HuH-7 (cell line): ENCODE measurements around the gene KCNMA1.

Experiments used
- DNase-seq: peaks from one replicate; pipeline ENCODE4 v3.0.0; 2011; ENCODE audit warnings: low spot score

KCNMA1 gene

DNA sequence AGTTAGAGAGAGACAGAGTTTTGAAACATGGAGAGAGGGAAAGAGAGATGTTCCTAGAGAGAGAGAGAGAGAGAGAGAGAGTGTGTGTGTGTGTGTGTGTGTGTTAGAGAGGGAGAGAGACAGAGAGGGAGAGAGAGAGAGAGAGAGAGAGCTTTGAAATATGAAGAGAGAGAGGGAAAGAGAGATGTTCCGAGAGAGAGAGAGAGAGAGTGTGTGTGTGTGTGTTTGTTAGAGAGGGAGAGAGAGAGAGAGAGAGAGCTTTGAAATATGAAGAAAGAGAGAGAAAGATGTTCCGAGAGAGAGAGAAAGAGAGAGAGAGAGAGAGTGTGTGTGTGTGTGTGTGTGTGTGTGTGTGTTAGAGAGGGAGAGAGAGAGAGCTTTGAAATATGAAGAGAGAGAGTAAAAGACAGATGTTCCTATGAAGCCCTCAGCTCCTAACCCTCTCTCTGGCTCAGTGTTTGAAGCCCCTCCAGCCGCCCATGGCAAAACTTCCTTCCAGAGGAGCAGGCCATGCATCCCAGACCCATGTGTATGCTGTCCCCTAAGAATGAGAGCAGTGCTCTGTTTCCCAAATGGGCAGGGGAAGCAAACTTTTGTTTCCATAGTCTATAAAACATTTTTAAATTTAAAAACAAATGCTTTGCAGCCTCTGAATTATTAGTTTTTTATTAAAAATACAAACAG is 130.9 kb downstream of the KCNMA1 start:
- no peak for DNase-seq

DNA sequence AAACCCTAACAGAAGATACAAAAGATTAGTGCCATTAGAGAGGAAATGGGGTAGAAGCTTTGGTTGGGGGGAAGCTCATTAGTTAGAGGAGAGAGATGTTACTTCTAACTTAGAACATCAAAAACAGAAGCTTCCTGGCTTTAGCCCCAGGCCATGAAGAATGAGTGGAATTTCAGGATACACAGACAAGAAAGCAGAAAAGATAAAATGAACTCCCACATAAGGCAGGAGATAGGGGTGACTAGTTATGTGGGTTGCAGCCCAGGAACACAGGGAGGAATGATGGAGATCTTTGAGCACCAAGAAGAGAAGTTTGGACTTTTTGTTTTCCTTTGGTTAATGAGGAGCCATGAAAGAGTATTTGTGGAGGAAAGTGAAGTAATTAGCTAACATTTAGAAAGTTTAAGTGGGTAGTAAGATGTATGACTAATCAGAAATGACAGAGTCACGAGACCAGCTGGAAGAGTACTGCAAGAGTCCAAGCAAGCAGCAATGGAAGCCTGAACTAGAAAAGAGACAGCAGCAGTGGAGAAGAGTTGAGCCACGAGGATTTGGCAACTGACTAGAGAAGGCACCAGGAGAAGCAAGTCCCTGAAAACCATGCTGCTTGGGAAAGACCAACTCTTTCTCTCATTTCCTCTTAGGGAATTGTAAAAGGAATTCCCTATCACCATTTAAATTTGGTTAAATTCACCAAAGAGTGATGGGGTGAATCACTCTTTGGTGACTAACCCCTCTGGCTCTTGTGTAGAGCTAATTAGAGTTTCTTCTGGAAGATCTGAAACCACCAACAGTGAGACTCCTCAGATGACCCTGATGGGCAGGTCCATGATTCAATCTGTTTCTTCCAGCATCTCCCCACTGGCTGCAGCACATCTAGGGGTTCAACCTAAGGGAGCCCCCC is 131.9 kb downstream of the KCNMA1 start:
- no peak for DNase-seq

DNA sequence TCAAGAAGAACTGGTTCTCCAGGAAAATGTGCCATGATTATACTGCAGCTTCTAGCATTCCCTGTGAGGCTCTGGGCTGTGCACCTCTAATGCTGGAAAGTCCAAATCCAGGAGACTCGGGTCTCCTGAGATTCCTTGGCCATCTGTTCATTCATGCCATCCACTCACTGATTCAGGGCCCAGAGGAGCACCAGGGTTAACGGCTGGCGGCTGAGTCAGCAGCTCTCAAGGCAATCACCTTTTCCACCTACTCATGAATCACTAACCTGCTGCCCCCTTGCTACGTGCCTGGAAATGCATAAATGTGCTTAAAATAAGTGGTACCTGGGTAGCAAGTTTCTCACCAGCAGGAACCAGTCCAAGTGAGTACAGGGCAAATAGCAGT is 132.7 kb downstream of the KCNMA1 start:
- no peak for DNase-seq

DNA sequence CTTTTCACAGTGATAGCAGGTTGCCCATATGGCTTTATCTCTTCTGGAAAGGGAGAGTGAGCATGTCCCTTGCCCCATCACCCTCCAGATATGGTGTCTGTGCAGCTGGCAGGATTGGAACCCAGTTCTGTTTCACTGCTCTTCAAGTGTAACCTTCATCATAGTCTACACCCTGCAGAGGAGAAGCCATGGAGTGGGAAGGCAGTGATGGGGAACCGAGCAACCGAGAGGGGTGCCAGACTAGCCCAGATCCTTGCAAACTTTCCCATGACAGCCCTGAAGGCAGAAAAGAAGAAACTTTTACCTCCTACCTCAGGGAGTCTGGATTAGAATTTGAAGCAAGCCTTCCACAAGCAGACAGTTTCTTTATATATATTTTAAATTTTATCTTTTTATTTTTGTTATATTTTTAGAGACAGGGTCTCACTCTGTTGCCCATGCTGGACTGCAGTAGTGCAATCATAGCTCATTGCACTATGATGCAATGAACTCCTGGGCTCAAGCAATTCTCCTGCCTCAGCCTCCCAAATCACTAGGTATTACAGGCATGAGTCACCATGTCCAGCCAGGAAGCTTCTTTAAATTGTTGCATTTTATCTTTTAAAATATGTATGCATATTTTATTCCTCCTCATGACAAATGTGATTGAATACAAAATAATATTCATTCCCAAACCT is 133.3 kb downstream of the KCNMA1 start:
- no peak for DNase-seq

DNA sequence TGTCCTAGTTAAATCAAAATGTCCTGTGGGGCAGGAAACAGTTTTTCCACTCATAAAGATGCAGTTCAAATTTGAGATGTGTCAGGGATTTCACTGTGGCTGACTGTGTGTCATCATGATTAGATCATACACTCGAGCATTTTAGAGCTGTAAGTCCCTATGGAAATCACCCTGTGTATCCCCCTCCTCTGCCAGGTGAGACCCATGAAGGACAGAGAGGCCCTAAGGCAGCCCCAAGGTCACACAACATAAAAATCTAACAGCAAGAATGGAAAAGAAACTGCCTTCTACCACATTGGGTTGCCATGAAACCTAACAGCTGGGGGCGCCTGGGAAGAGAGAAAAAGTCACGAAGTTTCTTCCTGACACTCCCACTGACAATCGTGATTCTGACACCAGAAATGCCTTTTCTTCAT is 135.8 kb downstream of the KCNMA1 start:
- no peak for DNase-seq

DNA sequence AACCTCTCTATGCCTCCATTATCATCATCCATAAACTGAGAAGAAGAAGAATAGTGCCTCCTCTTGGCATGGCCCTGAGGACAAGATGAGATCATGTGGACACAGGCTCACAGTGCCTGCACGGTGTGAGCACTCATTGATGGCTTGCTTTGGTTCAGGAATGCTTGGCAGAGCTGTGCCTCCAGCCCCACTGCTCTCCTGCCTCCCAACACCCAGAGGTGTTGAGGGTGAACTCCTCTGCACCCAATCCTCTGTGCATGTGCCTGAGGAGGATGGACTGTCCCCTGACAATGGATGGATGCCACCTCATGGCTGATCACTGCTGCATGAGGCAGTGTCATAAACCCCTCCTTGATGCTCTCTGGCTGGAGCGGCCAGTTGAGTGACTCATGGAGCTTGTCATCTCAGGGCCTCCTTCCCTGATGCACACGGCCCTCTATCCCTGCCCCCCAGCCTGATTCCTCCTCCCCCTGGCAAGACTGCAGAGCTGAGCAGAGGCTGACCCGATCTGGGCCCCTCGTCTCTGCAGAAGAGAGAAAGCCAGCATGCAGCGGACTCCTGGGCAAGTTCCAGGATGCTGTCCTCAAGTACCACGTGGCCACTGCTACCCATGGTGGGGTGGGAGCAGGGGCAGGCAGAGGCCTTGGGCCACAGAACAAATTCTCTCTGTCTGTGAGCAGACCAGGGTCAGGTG is 136.3 kb downstream of the KCNMA1 start:
- no peak for DNase-seq

DNA sequence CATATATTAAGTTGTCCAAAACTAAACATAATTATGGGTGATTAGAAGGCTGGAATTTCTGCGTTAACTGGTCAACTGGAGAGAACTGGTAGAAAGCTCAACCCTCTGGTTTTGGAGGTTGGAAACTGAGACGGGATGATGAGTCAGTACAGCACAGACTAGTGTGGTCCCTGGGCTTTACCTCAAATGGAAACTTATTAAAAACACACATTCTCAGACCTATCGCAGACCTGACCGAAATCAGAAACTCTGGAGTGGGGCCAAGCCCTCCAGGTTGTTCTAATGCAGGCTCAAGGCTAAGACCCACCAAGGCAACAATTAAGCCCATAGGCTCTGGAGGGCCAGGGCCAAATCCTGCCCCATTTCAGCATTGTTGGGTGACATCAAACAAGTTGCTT is 136.9 kb downstream of the KCNMA1 start:
- no peak for DNase-seq

DNA sequence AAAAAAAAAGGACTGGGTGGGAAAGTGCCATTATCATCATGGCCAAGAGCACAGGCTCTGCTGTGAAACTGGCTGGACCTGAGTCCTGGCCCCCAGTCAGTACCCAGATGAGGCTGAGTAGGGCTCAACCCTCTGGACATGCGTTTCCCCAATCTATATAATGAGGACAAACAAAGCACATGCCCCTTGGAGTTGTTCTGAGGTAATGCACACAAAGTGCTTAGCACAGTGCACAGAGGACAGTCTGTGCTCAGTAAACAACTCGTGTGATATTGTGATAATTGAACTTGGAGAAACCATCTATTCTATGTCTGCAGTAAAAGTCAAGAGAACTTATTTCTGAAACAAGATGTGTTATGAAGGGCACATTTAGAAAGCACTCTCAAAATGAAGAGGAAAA is 138.8 kb downstream of the KCNMA1 start:
- no peak for DNase-seq

DNA sequence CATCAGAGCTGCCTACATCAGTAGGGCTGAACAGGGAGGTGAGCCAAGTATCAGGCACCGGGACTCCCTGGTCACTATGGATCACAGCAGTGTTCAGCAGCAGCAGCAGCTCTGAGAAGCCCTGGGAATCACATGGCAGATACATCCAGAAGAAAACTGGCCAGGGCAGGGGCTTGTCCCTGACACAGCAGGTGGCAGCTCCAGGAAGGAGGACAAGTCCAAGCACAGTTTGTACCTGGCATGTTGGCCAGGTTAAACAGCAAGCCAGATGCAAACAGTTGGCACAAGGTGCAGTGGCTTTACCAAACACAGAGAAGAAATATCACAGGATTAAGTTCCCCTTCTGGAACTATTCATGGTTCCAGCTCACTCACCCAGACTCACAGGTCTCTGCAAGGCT is 139.4 kb downstream of the KCNMA1 start:
- DNase-seq, result no peak

DNA sequence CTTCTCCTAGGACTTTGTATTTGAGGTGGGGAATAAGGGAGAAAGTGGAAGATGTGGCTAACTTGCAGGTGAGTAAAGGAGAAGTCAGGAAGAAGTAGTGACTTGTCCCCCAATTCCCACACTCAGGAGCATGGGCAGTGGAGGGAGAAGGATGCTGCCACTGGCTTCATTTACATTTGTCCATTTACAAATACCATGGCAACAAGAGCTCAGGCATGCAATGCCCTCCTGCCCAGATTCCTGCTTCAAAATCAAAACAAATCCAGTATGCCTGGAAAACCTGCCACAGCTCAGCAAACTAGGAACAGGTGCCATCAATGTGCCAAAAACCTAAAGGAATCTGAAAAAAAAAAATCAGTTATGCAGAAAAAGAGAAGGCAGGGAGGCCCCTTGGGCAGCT is 139.9 kb downstream of the KCNMA1 start:
- DNase-seq, result no peak

DNA sequence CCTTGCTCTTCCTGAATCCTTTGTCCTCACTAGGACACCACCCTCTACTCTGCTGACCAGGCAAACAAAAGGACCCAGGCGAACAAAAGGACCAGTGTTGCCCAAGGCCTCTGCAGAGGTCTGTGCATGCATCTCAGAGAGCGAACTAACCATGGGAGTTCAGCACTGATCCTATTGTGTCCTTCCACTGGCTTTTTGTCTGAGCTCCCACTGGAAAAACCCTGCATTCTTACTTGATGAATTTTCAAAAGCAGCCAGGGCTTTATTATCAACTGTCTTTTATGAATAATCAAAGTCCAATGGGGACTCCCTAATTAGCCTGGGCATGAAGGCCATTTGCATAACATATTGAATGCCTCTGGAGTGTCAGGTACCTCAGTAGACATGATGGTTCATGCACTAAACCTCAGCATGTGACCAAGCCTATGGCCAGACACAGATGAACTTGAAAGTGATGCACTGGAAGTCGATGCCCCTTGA is 140.6 kb downstream of the KCNMA1 start:
- no peak for DNase-seq

DNA sequence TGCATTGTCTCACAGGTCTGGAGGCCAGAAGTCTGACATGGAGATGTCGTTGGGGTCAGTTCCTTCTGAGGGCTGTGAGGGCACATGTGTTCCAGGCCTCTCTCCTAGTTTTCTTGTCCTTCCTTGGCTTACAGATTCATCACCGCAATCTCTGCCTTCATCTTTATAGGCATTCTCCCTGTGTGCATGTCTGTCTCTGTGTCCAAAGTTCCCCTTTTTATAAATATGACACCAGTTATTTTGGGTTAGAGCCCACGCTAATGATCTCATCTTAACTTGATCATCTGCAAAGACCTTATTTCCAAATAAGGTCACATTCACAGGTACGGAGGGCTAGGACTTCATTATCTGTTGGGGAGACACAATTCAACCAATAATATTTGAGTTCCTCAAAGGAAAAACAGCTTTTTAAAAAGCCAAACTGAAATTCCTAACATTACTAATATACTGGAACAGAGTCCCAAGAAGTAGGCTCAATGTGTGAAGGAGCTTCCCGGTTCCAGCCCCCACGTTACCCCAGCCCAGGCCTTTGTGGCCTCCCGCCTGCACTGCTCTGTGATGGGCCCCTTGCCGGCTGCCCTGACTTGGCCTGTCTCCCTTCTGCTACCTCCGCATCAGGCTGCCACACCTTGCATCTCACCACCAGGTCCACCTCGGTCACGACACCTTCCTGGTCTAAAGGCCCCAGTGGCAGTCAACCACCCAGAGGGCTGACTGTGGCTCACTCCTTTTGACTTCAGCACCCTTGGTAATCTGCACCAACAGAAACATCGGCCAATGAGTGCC is 142.7 kb downstream of the KCNMA1 start:
- DNase-seq, result no peak

DNA sequence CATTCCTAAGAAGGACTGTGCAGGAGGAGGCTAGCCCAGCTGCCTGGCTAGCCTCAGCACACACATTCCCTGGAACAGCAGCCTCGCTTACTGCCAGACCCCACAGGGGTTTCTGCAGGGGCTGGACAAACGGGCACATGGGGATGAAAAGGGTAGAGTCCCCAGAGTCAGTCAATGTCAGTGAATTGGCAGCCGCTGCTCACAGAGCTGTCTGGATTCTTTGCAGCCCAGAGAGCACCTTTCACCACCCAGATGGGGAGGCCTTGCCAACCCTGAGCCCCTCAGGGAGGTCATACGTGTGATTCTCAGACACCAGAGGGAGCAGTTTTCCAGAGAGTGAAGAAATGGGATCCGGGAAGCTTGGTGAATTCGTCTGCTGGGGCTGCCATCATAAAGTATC is 143.3 kb downstream of the KCNMA1 start:
- peak; percentile 15 for DNase-seq

DNA sequence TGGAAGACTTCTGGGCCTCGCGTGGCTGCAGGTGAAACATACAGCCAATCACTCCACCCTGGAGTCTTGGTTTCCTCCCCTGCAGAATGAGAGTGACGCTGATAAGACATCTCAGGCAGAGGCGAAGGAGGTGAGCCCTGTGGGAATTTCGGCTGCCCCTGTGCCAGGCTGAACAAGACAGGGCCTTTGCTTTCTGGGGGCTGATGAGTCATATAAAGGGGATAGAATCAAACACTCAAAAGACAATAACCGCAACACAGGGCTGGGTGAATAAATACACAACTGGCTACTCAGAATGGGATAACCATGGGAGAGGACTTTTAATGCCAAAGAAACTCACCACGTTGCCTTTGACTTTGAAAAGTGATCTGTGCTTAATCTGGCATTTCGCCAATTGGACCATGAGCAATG is 143.8 kb downstream of the KCNMA1 start:
- no peak for DNase-seq

DNA sequence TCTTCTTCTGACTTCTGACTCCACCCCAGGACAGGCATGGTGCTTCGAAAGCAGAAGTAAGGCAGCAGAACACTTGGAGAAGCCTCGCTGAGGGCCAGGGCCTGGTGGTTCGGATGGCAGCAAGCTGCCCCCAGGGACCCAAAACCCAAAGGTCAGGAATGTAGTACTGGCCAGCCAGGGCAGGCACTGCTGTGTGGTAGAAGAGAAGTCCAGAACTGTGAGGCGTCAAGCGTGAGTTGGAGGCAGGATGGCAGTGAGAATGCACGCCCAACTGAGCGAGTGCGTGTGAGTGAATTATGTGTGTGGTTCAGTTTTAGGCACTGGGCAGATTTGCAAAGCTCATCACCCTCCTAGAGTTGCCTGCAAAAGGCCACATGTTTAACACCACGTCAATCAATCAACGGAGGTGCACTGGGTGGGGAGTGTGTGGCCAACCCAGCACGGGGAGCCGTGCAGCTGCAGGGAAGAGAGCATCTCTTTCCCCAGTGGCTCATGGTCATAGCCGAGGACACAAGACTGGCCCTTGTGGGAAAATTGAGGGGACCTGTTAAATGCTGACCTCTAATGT is 144.3 kb downstream of the KCNMA1 start:
- no peak for DNase-seq

DNA sequence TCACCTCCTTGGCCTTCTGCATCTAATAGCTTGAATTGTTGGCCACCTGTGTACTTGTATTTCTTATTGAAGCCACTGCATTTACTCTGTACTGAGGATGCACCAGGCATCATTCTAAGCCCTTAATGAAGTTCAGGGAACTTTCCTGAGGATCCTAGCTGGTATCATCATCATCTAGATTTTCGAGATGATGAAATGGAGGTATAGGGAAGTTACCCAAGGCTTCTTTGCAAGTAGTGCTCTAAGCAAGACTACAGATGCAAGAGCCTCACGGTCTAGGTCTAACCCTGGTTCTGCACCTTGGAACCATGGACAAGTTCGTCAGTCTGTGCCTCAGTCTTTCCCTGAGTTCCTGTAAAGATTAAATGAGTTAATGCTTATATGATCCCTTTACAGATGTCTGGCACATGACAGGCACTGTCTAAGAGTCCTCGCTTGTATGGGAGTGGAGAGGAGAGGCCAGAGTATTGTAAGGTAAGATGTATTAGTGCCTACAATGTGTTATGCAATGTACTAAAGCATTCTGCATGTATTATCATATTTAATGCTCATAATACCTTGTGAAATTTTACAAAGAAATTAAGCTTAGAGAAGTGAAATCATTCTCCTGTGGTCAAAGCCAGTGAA is 145.1 kb downstream of the KCNMA1 start:
- DNase-seq, result no peak

DNA sequence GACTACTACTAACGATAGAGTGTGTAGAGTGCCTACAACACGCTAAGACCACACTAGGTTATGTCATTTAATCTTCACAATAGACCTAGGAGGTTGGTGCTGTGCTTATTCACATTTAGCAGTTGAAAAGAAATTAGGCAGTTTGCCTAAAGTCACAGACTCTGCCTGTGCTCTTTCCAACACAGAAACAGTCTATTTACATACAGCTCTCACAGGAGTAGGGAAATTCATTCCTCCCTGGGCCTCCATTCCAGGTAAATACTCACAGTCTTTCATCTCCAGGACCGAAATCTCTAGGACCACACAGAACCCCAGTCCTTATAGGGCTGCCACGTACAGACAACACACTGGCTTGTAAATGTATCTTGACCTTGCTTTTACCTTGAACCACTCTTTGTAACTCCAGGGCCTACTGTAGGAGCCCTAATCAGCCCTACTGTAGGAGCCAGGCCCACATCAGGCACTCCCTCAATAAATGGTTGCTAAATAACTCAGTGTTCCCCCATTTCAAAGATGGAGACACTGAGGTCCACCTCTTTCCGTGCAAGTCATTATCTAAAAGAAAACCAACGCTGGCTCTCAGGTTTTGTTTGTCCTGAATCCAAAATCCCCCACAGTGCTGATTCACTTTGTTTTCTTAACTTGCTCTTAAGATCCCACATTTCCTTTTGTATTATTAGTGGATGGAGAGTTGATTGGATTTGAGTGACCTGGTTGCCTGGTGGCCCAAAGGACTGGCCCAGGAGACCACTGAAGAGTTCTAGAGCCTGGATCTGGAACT is 146.9 kb downstream of the KCNMA1 start:
- no peak for DNase-seq

DNA sequence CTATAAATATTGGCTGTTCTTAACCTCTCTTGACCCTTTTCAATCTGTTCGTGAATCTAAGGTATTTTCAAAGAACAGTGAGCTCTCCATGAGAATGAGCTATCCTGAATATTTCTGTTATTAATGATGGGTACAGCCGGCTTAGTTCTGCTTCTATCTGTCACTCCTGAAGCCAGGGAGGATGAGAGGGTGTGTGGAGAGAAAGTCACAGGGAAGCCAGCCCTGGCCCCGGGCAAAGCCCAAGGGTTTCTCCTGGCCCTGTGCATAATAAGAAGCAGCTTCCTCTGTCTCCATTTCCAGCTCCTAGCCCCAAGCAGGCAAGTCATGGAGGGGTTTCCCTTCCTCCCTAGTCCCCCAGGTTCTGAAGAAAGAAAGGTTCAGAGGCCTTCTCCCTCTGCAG is 151.1 kb downstream of the KCNMA1 start:
- DNase-seq, result no peak

DNA sequence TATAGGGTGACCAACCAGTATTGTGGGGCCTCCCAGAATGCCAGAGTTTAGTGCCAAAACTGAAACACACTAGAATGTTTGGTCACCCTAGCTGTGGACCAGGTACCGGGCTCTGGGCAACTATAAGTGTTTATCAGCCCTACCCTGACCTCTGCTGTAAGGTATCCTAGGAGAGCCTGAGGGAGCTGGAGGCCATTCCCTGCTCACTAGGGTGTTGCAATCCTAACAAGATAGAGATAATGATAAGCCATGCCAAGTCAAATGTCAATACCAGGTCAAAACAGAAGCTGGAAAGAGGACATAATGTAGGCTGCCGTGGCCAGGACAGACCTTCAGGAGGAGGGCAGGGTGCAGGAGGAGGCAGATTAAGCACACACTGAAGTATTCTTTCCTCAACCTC is 151.8 kb downstream of the KCNMA1 start:
- no peak for DNase-seq

DNA sequence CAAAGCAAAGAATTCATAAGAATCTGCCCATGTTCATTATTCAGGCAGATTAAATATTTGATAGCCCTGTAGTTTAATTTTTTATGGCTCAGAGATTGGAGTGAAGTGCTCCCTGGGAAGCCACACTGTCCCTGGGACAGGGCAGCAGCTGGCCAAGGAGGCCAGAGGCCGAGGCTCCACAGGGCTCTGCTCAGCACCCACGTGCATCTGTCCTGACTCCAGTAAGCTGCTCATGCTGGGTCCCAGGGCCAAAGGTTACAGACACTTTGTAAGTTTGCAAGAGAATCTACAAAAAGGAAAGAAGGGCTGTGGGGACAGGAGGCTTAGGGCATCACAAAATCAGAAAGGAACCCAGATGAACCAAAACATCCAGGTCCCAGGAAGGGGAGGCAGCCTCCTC is 155.5 kb downstream of the KCNMA1 start:
- DNase-seq, result no peak
